Fibroblast of the aortic adventitia (primary cell): Measurements from ENCODE around the gene PNMA8A. TPM values are rescaled to one million over a fixed set of nuclear protein-coding genes. Genes with fewer than 3 reads are reported as not detected.
A peak's percentile ranks its signal among the peaks of the same experiment; 100 is the strongest.

Experiments
- DNase-seq: peaks from one replicate; pipeline ENCODE4 v3.0.0-alpha.2; 2010; ENCODE audit warnings: low read depth
- H3K4me3 ChIP-seq: 2 replicates; pipeline ENCODE4 v1.5.1; 2011; ENCODE audit warnings: low read depth, mild to moderate bottlenecking, control low read depth, low read length, moderate library complexity
- total RNA-seq: library from RNA; depleted of rRNA; stranded (reverse); fragments of >200 nt; gene quantifications from 2 replicates; pipeline ENCODE4 v1.2.3, GENCODE V29; 2012; ENCODE audit warnings: low replicate concordance
- TF ChIP-seq, protein P1 (sequence below): IDR thresholded peaks from 2 replicates; pipeline ENCODE4 v1.5.1; 2011; ENCODE audit warnings: mild to moderate bottlenecking, low read length, control low read depth, inconsistent platforms; ENCODE audit not compliant: insufficient read depth

PNMA8A gene
- total RNA-seq, 1 donor: 2.3 TPM

- no peak overlapping the region for H3K4me3 ChIP-seq
- TF ChIP-seq, protein P1, sequence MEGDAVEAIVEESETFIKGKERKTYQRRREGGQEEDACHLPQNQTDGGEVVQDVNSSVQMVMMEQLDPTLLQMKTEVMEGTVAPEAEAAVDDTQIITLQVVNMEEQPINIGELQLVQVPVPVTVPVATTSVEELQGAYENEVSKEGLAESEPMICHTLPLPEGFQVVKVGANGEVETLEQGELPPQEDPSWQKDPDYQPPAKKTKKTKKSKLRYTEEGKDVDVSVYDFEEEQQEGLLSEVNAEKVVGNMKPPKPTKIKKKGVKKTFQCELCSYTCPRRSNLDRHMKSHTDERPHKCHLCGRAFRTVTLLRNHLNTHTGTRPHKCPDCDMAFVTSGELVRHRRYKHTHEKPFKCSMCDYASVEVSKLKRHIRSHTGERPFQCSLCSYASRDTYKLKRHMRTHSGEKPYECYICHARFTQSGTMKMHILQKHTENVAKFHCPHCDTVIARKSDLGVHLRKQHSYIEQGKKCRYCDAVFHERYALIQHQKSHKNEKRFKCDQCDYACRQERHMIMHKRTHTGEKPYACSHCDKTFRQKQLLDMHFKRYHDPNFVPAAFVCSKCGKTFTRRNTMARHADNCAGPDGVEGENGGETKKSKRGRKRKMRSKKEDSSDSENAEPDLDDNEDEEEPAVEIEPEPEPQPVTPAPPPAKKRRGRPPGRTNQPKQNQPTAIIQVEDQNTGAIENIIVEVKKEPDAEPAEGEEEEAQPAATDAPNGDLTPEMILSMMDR: no peak
- peak; percentile 52 for DNase-seq
Measured at GRCh38 chr19:46478356-46478986, 7.1 kb upstream of the PNMA8A start.

DNA sequence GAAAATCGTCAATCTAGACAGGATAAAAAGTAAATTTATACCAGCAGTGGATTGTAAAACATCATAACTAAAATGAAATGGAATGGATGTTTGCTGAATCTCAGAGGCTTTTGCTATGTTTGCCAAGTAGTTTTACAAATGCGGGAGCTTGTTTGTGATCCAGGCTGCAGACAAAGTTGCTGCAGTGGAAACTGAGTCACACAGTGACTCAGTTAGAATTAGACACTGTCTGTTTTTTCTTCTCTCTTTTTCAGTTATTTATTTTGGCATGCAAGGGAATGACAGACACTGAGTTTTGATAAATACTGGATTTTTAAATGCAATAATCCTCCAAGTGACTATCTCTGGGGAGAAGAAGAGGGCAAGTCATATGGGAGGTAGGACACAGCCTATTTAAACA, 4.6 kb upstream of the PNMA8A start:
- H3K4me3 ChIP-seq: no peak overlapping the region
- DNase-seq: peak; percentile 34
- TF ChIP-seq, protein P1: no peak

DNA sequence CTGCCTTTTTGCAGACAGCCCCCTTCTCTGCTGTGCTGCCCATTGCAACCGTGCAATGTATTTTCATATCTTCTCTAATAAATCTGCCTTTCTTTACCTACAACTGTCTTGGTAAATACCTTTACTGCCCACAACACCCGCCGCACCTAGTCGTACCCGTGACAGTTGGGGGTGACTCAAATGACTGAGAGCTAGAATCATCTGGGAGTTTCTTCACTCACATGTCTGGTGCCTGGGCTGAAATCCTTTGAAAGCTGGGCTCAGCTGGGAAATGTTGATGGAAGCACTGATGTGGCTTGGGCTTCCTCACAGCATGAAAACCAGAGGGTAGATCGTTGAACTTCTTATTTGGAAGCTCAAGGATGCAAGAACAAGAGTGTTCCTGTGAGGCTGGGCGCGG, 2.8 kb upstream of the PNMA8A start:
- TF ChIP-seq, protein P1: no peak
- H3K4me3 ChIP-seq: no peak overlapping the region
- no peak for DNase-seq

- TF ChIP-seq, protein P1: no peak
- DNase-seq: no peak
- H3K4me3 ChIP-seq: no peak overlapping the region
Measured at GRCh38 chr19:46472592-46472991, 1.2 kb upstream of the PNMA8A start.

DNA sequence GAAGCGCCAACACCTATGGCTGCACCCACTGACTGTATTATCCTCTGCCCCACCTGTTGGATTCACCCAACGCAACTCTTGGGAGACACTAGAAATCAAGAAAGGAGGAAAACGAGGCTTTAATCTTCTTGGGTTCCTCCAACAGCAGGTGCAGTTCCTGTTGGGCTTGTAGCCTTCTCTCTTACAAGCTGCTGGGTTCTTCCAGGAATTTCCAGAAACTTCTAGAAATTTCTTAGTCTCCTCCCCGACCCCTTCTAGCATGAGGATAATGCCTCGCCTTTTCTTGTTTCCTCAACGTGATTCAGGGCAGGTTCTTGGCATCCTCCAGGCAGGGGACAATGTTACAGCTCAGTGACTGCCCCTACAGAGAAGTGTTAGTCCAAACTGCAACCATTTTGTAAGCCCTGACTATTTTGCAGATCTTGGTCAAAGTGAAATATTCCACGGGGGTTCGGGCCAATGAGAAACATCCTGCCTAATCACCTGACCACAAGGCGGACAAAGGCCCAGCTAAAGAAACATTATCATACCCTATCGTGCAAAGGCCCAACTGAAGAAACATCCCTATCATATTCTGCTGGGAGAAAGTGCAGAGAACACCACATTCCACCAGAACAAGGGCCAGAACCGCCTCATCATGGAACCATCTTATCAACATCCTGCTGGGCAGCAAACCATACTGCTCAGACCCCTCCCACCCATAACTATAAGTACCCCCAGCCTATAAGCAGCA, 614 bp upstream of the PNMA8A start:
- TF ChIP-seq, protein P1: no peak
- no peak for DNase-seq
- H3K4me3 ChIP-seq: peak overlapping the region; percentile 56

DNA sequence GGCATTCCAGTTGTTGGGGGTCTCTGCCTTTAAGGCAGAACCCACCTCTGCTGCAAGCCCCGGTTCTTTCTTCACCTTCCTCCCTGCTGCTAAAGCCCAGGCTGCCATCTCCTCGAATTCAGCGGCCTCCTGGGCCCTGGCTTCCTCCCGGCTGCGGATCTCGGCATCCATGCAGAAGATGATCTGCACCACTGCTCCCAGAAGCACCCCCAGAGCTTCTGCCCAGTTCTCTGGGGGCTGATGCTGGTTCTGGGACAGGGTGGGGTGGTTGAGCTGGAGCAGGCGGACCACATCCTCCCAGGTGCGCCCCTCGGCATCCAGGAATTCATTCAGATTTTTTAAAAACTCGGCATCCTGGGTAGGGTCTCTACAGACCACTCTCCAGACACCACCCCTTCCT, 987 bp downstream of the PNMA8A start:
- no peak overlapping the region for H3K4me3 ChIP-seq
- TF ChIP-seq, protein P1: no peak
- DNase-seq: no peak
